Pancreas (tissue), 10 donors: ENCODE data around the gene MSL3B.

Experiments
- ATAC-seq, 4 donors: fragments of 200-7000 bp; cut with Tn5 transposase; one replicate each; pipeline versions ENCODE4 v1.8.0 to v1.9.1; 2020; ENCODE audit warnings: mild to moderate bottlenecking in 4 of 4, moderate library complexity in 4 of 4
- DNase-seq, 6 donors: peaks; one replicate each; pipeline ENCODE4 v3.0.0-alpha.2; 2020
- FAIRE-seq: peaks from 2 replicates; lab custom pipeline; 2012; peaks lifted over from hg19 to GRCh38; lab: Jason Lieb, UNC
- H3K27ac ChIP-seq, 4 donors: fragments of 200-600 bp; sonication (generic); 1 replicate in 3 of 4; 2 replicates in 1 of 4; pipeline versions ENCODE4 v1.5.0 to v1.8.0; 2020
- H3K27me3 ChIP-seq, 4 donors: fragments of 200-600 bp; one replicate each; pipeline ENCODE4 v1.8.0; 2021
- H3K36me3 ChIP-seq, 3 donors: fragments of 200-600 bp; sonication (generic) in 1 of 3; one replicate each; pipeline versions ENCODE4 v1.5.0 to v1.8.0; 2020 to 2021
- H3K4me1 ChIP-seq, 3 donors: fragments of 200-600 bp; one replicate each; pipeline ENCODE4 v1.8.0; 2021
- H3K4me3 ChIP-seq, 4 donors: fragments of 200-600 bp; sonication (generic) in 2 of 4; one replicate each; pipeline versions ENCODE4 v1.5.0 to v1.8.0; 2020 to 2021
- H3K9me3 ChIP-seq, 4 donors: fragments of 200-600 bp; one replicate each; pipeline ENCODE4 v1.8.0; 2021
- CTCF ChIP-seq, 4 donors: fragments of 200-600 bp; sonication (generic) in 3 of 4; IDR thresholded peaks; one replicate each; pipeline versions ENCODE4 v1.5.0 to v1.8.0; 2021; ENCODE audit warnings: antibody characterized with exemption in 4 of 4
- WGBS, 2 donors: extraction: QIAGEN DNeasy Blood & Tissue Kit; methylation state at CpG; one replicate each; pipeline ENCODE4 v1.1.7; 2013; 5-methylcytosine and 5-hydroxymethylcytosine counted together
- intact Hi-C, 3 donors: fragments of 100-400 bp; cut with DNase I; formaldehyde crosslinking; loops; one replicate each; pipeline versions ENCODE4 v1.11.1 to v1.14.2; 2022
- donor health status: healthy with polysubstance abuse.
- donor health status: DM: no; HTN: no; CAD: no; lungs with moderate emphysema.
- donor health status: DM: no; HTN: no; CAD: no.
- donor health status: control.
- donor health status: control.
- donor health status: Bipolar disorder and iron deficiency.
- donor health status: DM: yes; HTN: yes; CAD: no.
- donor health status: DM: no; HTN: no; CAD: no.
- donor health status: DM: no; HTN: no; CAD: no.
- donor health status: DM: yes; HTN: yes; CAD: no.

Gene MSL3B

GRCh38 chr2:233822101-233822771 lies 46.0 kb downstream of the MSL3B start:
- H3K36me3 ChIP-seq = no peaks in the 10 kb centered on the region
- H3K27ac ChIP-seq = no peak overlapping the region
- TF ChIP-seq CTCF (IDR thresholded peaks at IDR 0.05) = no peak
- H3K4me1 ChIP-seq = no peaks in the 10 kb centered on the region
- WGBS, 2 donors = 72 to 89% methylated on average over 21 of the region's 21 CpGs
- intact Hi-C loops = no loop called here
- H3K4me3 ChIP-seq = no peak overlapping the region
- no peaks in the 10 kb centered on the region for H3K9me3 ChIP-seq
- DNase-seq (peak in 2 of 6 donors; percentile 7 to 38), FAIRE-seq (no peak), ATAC-seq (no peak)
- H3K27me3 ChIP-seq = no peaks in the 10 kb centered on the region

- Histone ChIP-seq H3K4me1 (no peaks in the 10 kb centered on the region), H3K4me3 (no peak overlapping the region), H3K27ac (no peak overlapping the region), H3K36me3 (no peaks in the 10 kb centered on the region), H3K9me3 (no peaks in the 10 kb centered on the region), H3K27me3 (no peaks in the 10 kb centered on the region)
- no peak for TF ChIP-seq CTCF (IDR thresholded peaks at IDR 0.05)
- intact Hi-C loops = no loop called here
- no peak for FAIRE-seq
- no peak for ATAC-seq
- peak in 1 of 6 donors; percentile 8 for DNase-seq
- 73 to 88% methylated on average over 8 of the region's 8 CpGs for WGBS, 2 donors
Observed at GRCh38 chr2:233821709-233822100, 46.5 kb downstream of the MSL3B start.

- WGBS, 2 donors = 85 to 86% methylated on average over 3 of the region's 3 CpGs
- no peak for ATAC-seq
- intact Hi-C loops = no loop called here
- no peak for FAIRE-seq
- Histone ChIP-seq H3K4me1 (no peaks in the 10 kb centered on the region), H3K9me3 (no peaks in the 10 kb centered on the region), H3K27me3 (no peaks in the 10 kb centered on the region), H3K27ac (no peak overlapping the region), H3K4me3 (no peak overlapping the region), H3K36me3 (no peaks in the 10 kb centered on the region)
- no peak for TF ChIP-seq CTCF (IDR thresholded peaks at IDR 0.05)
- DNase-seq = peak in 2 of 6 donors; percentile 6 to 8
Observed at GRCh38 chr2:233821196-233821595, 47.0 kb downstream of the MSL3B start.

GRCh38 chr2:233820774-233821105 lies 47.4 kb downstream of the MSL3B start:
- Histone ChIP-seq H3K4me3 (no peak overlapping the region), H3K27me3 (no peaks in the 10 kb centered on the region), H3K27ac (no peak overlapping the region), H3K4me1 (no peaks in the 10 kb centered on the region), H3K9me3 (no peaks in the 10 kb centered on the region), H3K36me3 (no peaks in the 10 kb centered on the region)
- no peak for TF ChIP-seq CTCF (IDR thresholded peaks at IDR 0.05)
- WGBS, 2 donors = 76 to 90% methylated on average over 6 of the region's 6 CpGs
- peak in 2 of 6 donors; percentile 7 to 16 for DNase-seq
- no peak for FAIRE-seq
- ATAC-seq = no peak
- intact Hi-C loops = no loop called here
